Activated naive CD8-positive, alpha-beta T cell treated with anti-CD3 and anti-CD28 coated beads for 36 hours (primary cell): ENCODE measurements around the gene ERC2. TPM values are rescaled to one million over a fixed set of nuclear protein-coding genes. Genes with fewer than 3 reads are reported as not detected.
A peak's percentile ranks its signal among the peaks of the same experiment; 100 is the strongest.

ENCODE experiments used
- DNase-seq: peaks from one replicate; pipeline ENCODE4 v3.0.0; 2021
- H3K27ac Mint-ChIP-seq: one replicate; pipeline ENCODE4 v1.8.0; 2022; ENCODE audit warnings: mild to moderate bottlenecking, moderate library complexity, mixed read lengths
- H3K27me3 Mint-ChIP-seq: one replicate; pipeline ENCODE4 v1.8.0; 2022; ENCODE audit warnings: mild to moderate bottlenecking, mixed read lengths
- H3K36me3 Mint-ChIP-seq: one replicate; pipeline ENCODE4 v1.8.0; 2021; ENCODE audit warnings: mild to moderate bottlenecking, mixed read lengths
- H3K4me1 Mint-ChIP-seq: one replicate; pipeline ENCODE4 v1.8.0; 2021; ENCODE audit warnings: mixed read lengths
- H3K4me3 Mint-ChIP-seq: one replicate; pipeline ENCODE4 v1.8.0; 2022; ENCODE audit warnings: mild to moderate bottlenecking, moderate library complexity, mixed read lengths
- H3K9me3 Mint-ChIP-seq: one replicate; pipeline ENCODE4 v1.8.0; 2022; ENCODE audit warnings: mixed read lengths
- total RNA-seq, 2 experiments: library from RNA; stranded (reverse); gene quantifications; one replicate each; pipeline ENCODE4 v1.2.3, GENCODE V29; 2021

The ERC2 gene
- total RNA-seq, 2 experiments from 2014 or later: not detected

GRCh38 chr3:55797775-55798174, 670.5 kb downstream of the ERC2 start:
- DNase-seq: no peak
- H3K4me3 Mint-ChIP-seq: no peak overlapping the region
- peaks cover 9% of the 10 kb centered on the region for H3K27me3 Mint-ChIP-seq
- peaks cover 3% of the 10 kb centered on the region for H3K9me3 Mint-ChIP-seq
- H3K4me1 Mint-ChIP-seq: no peaks in the 10 kb centered on the region
- no peaks in the 10 kb centered on the region for H3K36me3 Mint-ChIP-seq
- no peak overlapping the region for H3K27ac Mint-ChIP-seq

GRCh38 chr3:55797084-55797483, 671.2 kb downstream of the ERC2 start:
- H3K36me3 Mint-ChIP-seq: no peaks in the 10 kb centered on the region
- H3K27me3 Mint-ChIP-seq: peaks cover 9% of the 10 kb centered on the region
- H3K4me3 Mint-ChIP-seq: no peak overlapping the region
- H3K9me3 Mint-ChIP-seq: peaks cover 3% of the 10 kb centered on the region
- no peaks in the 10 kb centered on the region for H3K4me1 Mint-ChIP-seq
- no peak overlapping the region for H3K27ac Mint-ChIP-seq
- DNase-seq: no peak

- H3K4me3 Mint-ChIP-seq: no peak overlapping the region
- no peaks in the 10 kb centered on the region for H3K36me3 Mint-ChIP-seq
- no peaks in the 10 kb centered on the region for H3K4me1 Mint-ChIP-seq
- peaks cover 9% of the 10 kb centered on the region for H3K27me3 Mint-ChIP-seq
- no peak for DNase-seq
- H3K9me3 Mint-ChIP-seq: peaks cover 3% of the 10 kb centered on the region
- H3K27ac Mint-ChIP-seq: no peak overlapping the region
Observed at GRCh38 chr3:55796533-55796932, 671.7 kb downstream of the ERC2 start.

- H3K9me3 Mint-ChIP-seq: peaks cover 3% of the 10 kb centered on the region
- DNase-seq: no peak
- H3K4me3 Mint-ChIP-seq: no peak overlapping the region
- no peaks in the 10 kb centered on the region for H3K4me1 Mint-ChIP-seq
- H3K27me3 Mint-ChIP-seq: peaks cover 9% of the 10 kb centered on the region
- no peaks in the 10 kb centered on the region for H3K36me3 Mint-ChIP-seq
- H3K27ac Mint-ChIP-seq: no peak overlapping the region
Observed at GRCh38 chr3:55795746-55796145, 672.5 kb downstream of the ERC2 start.

GRCh38 chr3:55795296-55795695, 673.0 kb downstream of the ERC2 start:
- Mint-ChIP-seq H3K36me3 (no peaks in the 10 kb centered on the region), H3K9me3 (peaks cover 3% of the 10 kb centered on the region), H3K27me3 (peaks cover 9% of the 10 kb centered on the region), H3K4me3 (no peak overlapping the region), H3K4me1 (no peaks in the 10 kb centered on the region), H3K27ac (no peak overlapping the region)
- DNase-seq: no peak

GRCh38 chr3:55792742-55793141, 675.5 kb downstream of the ERC2 start:
- Mint-ChIP-seq H3K9me3 (no peaks in the 10 kb centered on the region), H3K36me3 (no peaks in the 10 kb centered on the region), H3K27ac (no peak overlapping the region), H3K4me3 (no peak overlapping the region), H3K4me1 (peaks cover 2% of the 10 kb centered on the region), H3K27me3 (peaks cover 9% of the 10 kb centered on the region)
- DNase-seq: no peak

- no peak overlapping the region for H3K4me3 Mint-ChIP-seq
- DNase-seq: no peak
- H3K36me3 Mint-ChIP-seq: no peaks in the 10 kb centered on the region
- H3K4me1 Mint-ChIP-seq: peaks cover 2% of the 10 kb centered on the region
- H3K27ac Mint-ChIP-seq: no peak overlapping the region
- H3K9me3 Mint-ChIP-seq: no peaks in the 10 kb centered on the region
- H3K27me3 Mint-ChIP-seq: peaks cover 9% of the 10 kb centered on the region
Observed at GRCh38 chr3:55792009-55792408, 676.3 kb downstream of the ERC2 start.

- Mint-ChIP-seq H3K9me3 (no peaks in the 10 kb centered on the region), H3K4me3 (no peak overlapping the region), H3K4me1 (peaks cover 2% of the 10 kb centered on the region), H3K36me3 (no peaks in the 10 kb centered on the region), H3K27me3 (peaks cover 6% of the 10 kb centered on the region), H3K27ac (no peak overlapping the region)
- no peak for DNase-seq
Observed at GRCh38 chr3:55790596-55791350, 677.5 kb downstream of the ERC2 start.

GRCh38 chr3:55789516-55789915, 678.8 kb downstream of the ERC2 start:
- Mint-ChIP-seq H3K27me3 (no peaks in the 10 kb centered on the region), H3K27ac (peak overlapping the region; percentile 39), H3K36me3 (no peaks in the 10 kb centered on the region), H3K9me3 (no peaks in the 10 kb centered on the region), H3K4me1 (peaks cover 2% of the 10 kb centered on the region), H3K4me3 (no peak overlapping the region)
- no peak for DNase-seq

- H3K4me1 Mint-ChIP-seq: no peaks in the 10 kb centered on the region
- no peaks in the 10 kb centered on the region for H3K27me3 Mint-ChIP-seq
- DNase-seq: no peak
- no peak overlapping the region for H3K4me3 Mint-ChIP-seq
- no peaks in the 10 kb centered on the region for H3K36me3 Mint-ChIP-seq
- H3K9me3 Mint-ChIP-seq: no peaks in the 10 kb centered on the region
- H3K27ac Mint-ChIP-seq: no peak overlapping the region
Observed at GRCh38 chr3:55782807-55783206, 685.5 kb downstream of the ERC2 start.

GRCh38 chr3:55782351-55782750, 685.9 kb downstream of the ERC2 start:
- Mint-ChIP-seq H3K27ac (no peak overlapping the region), H3K4me1 (no peaks in the 10 kb centered on the region), H3K4me3 (no peak overlapping the region), H3K9me3 (no peaks in the 10 kb centered on the region), H3K36me3 (no peaks in the 10 kb centered on the region), H3K27me3 (no peaks in the 10 kb centered on the region)
- no peak for DNase-seq

GRCh38 chr3:55780913-55781312, 687.4 kb downstream of the ERC2 start:
- no peak overlapping the region for H3K27ac Mint-ChIP-seq
- no peak overlapping the region for H3K4me3 Mint-ChIP-seq
- H3K9me3 Mint-ChIP-seq: no peaks in the 10 kb centered on the region
- H3K27me3 Mint-ChIP-seq: peaks cover 7% of the 10 kb centered on the region
- H3K36me3 Mint-ChIP-seq: no peaks in the 10 kb centered on the region
- H3K4me1 Mint-ChIP-seq: no peaks in the 10 kb centered on the region
- DNase-seq: no peak

GRCh38 chr3:55779543-55779942, 688.7 kb downstream of the ERC2 start:
- Mint-ChIP-seq H3K9me3 (no peaks in the 10 kb centered on the region), H3K4me3 (no peak overlapping the region), H3K36me3 (no peaks in the 10 kb centered on the region), H3K27ac (no peak overlapping the region), H3K4me1 (no peaks in the 10 kb centered on the region), H3K27me3 (peaks cover 13% of the 10 kb centered on the region)
- no peak for DNase-seq

- H3K27ac Mint-ChIP-seq: no peak overlapping the region
- no peaks in the 10 kb centered on the region for H3K9me3 Mint-ChIP-seq
- no peak for DNase-seq
- no peaks in the 10 kb centered on the region for H3K36me3 Mint-ChIP-seq
- H3K4me3 Mint-ChIP-seq: no peak overlapping the region
- no peaks in the 10 kb centered on the region for H3K4me1 Mint-ChIP-seq
- H3K27me3 Mint-ChIP-seq: peaks cover 22% of the 10 kb centered on the region
Observed at GRCh38 chr3:55775366-55776154, 692.7 kb downstream of the ERC2 start.

GRCh38 chr3:55774856-55775255, 693.4 kb downstream of the ERC2 start:
- no peak for DNase-seq
- H3K9me3 Mint-ChIP-seq: no peaks in the 10 kb centered on the region
- peaks cover 22% of the 10 kb centered on the region for H3K27me3 Mint-ChIP-seq
- no peaks in the 10 kb centered on the region for H3K4me1 Mint-ChIP-seq
- H3K36me3 Mint-ChIP-seq: no peaks in the 10 kb centered on the region
- H3K27ac Mint-ChIP-seq: no peak overlapping the region
- H3K4me3 Mint-ChIP-seq: no peak overlapping the region

- peaks cover 21% of the 10 kb centered on the region for H3K27me3 Mint-ChIP-seq
- no peak for DNase-seq
- H3K27ac Mint-ChIP-seq: no peak overlapping the region
- H3K4me1 Mint-ChIP-seq: no peaks in the 10 kb centered on the region
- no peak overlapping the region for H3K4me3 Mint-ChIP-seq
- no peaks in the 10 kb centered on the region for H3K9me3 Mint-ChIP-seq
- no peaks in the 10 kb centered on the region for H3K36me3 Mint-ChIP-seq
Observed at GRCh38 chr3:55771503-55771902, 696.8 kb downstream of the ERC2 start.
